ENCODE measurements around the gene CUL7.
"Not testable (repeated sequence)": the region's sequence is repeated elsewhere in the genome, so short reads cannot be mapped to it uniquely, and the experiment has no call there.

Gene CUL7

GRCh38 chr6:43011207-43011606 is 42.4 kb downstream of the CUL7 start:
- no peak overlapping the region for H3K27ac ChIP-seq (ENCODE audit: low read depth, low read length)
- no peak overlapping the region for H3K4me3 ChIP-seq (ENCODE audit: low read depth in 1 of 2, low read length in 2 of 2)
- no peaks in the 10 kb centered on the region for H3K9me3 ChIP-seq (ENCODE audit: low read length)
- H3K27me3 ChIP-seq (ENCODE audit: control insufficient read depth in 1 of 2, insufficient read depth in 2 of 2, low read length in 2 of 2) = no peaks in the 10 kb centered on the region
- peaks cover 57% of the 10 kb centered on the region for H3K36me3 ChIP-seq (ENCODE audit: insufficient read depth, low read length)
- H3K4me1 ChIP-seq (ENCODE audit: insufficient read depth, low read length) = peaks cover 28% of the 10 kb centered on the region
- H3K9ac ChIP-seq (ENCODE audit: low read length) = no peak overlapping the region

DNA sequence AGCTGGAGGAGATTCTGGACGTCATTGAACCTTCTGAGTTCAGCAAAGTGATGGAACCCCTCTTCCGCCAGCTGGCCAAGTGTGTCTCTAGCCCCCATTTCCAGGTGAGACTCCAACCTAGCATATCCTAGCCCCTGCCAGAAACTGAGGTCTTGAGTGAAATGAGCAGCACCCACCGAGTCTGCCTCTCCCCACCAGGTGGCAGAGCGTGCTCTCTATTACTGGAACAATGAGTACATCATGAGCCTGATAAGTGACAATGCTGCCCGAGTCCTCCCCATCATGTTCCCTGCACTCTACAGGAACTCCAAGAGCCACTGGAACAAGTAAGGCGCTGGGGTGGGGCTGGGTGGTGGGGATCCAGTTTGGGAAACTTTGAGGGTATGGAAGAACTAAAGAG is 44.5 kb downstream of the CUL7 start:
- H3K36me3 ChIP-seq (ENCODE audit: insufficient read depth, low read length) = peaks cover 63% of the 10 kb centered on the region

GRCh38 chr6:43007126-43007525 is 46.5 kb downstream of the CUL7 start:
- no peak overlapping the region for H3K4me3 ChIP-seq (ENCODE audit: low read depth in 1 of 2, low read length in 2 of 2)
- H3K9me3 ChIP-seq (ENCODE audit: low read length) = no peaks in the 10 kb centered on the region
- H3K27ac ChIP-seq (ENCODE audit: low read depth, low read length) = no peak overlapping the region
- H3K9ac ChIP-seq (ENCODE audit: low read length) = no peak overlapping the region
- peaks cover 62% of the 10 kb centered on the region for H3K36me3 ChIP-seq (ENCODE audit: insufficient read depth, low read length)
- H3K4me1 ChIP-seq (ENCODE audit: insufficient read depth, low read length) = no peaks in the 10 kb centered on the region
- H3K27me3 ChIP-seq (ENCODE audit: control insufficient read depth in 1 of 2, insufficient read depth in 2 of 2, low read length in 2 of 2) = no peaks in the 10 kb centered on the region

More for the DNA sequence above, 44.5 kb downstream of the CUL7 start:
- Histone ChIP-seq H3K4me3 (ENCODE audit: low read depth in 1 of 2, low read length in 2 of 2) (no peak overlapping the region), H3K27ac (ENCODE audit: low read depth, low read length) (no peak overlapping the region), H3K4me1 (ENCODE audit: insufficient read depth, low read length) (peaks cover 12% of the 10 kb centered on the region), H3K27me3 (ENCODE audit: control insufficient read depth in 1 of 2, insufficient read depth in 2 of 2, low read length in 2 of 2) (no peaks in the 10 kb centered on the region), H3K9ac (ENCODE audit: low read length) (no peak overlapping the region), H3K9me3 (ENCODE audit: low read length) (no peaks in the 10 kb centered on the region)

GRCh38 chr6:43006251-43006650 is 47.4 kb downstream of the CUL7 start:
- Histone ChIP-seq H3K9me3 (ENCODE audit: low read length) (no peaks in the 10 kb centered on the region), H3K27ac (ENCODE audit: low read depth, low read length) (no peak overlapping the region), H3K27me3 (ENCODE audit: control insufficient read depth in 1 of 2, insufficient read depth in 2 of 2, low read length in 2 of 2) (no peaks in the 10 kb centered on the region), H3K36me3 (ENCODE audit: insufficient read depth, low read length) (peaks cover 53% of the 10 kb centered on the region), H3K4me3 (ENCODE audit: low read depth in 1 of 2, low read length in 2 of 2) (no peak overlapping the region), H3K4me1 (ENCODE audit: insufficient read depth, low read length) (no peaks in the 10 kb centered on the region), H3K9ac (ENCODE audit: low read length) (no peak overlapping the region)

- Histone ChIP-seq H3K27me3 (ENCODE audit: control insufficient read depth in 1 of 2, insufficient read depth in 2 of 2, low read length in 2 of 2) (no peaks in the 10 kb centered on the region), H3K9ac (ENCODE audit: low read length) (no peak overlapping the region), H3K27ac (ENCODE audit: low read depth, low read length) (no peak overlapping the region), H3K36me3 (ENCODE audit: insufficient read depth, low read length) (peaks cover 49% of the 10 kb centered on the region), H3K9me3 (ENCODE audit: low read length) (no peaks in the 10 kb centered on the region), H3K4me1 (ENCODE audit: insufficient read depth, low read length) (no peaks in the 10 kb centered on the region), H3K4me3 (ENCODE audit: low read depth in 1 of 2, low read length in 2 of 2) (no peak overlapping the region)
These were observed 47.8 kb downstream of the CUL7 start for GRCh38 chr6:43005844-43006243.

DNA sequence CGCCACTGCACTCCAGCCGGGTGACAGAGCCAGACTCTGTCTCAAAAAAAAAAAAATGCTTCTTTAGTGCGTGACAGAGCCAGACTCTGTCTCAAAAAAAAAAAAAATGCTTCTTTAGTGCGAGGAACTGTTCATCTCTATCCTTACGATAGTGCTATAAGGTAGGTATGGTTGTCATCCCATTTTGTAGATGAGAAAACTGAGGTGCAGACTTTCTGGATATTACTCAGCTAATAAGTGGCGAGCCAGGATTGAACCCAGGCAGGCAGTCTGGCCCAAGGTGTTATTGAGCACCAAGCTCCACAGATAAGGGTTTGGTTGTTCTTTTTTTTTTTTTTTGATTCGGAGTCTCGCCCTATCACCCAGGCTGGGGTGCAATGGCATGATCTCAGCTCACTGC is 51.8 kb downstream of the CUL7 start:
- Histone ChIP-seq H3K4me1 (ENCODE audit: insufficient read depth, low read length) (no peaks in the 10 kb centered on the region), H3K9ac (ENCODE audit: low read length) (no peak overlapping the region), H3K4me3 (ENCODE audit: low read depth in 1 of 2, low read length in 2 of 2) (no peak overlapping the region), H3K27me3 (ENCODE audit: control insufficient read depth in 1 of 2, insufficient read depth in 2 of 2, low read length in 2 of 2) (no peaks in the 10 kb centered on the region), H3K9me3 (ENCODE audit: low read length) (no peaks in the 10 kb centered on the region), H3K36me3 (ENCODE audit: insufficient read depth, low read length) (peaks cover 10% of the 10 kb centered on the region), H3K27ac (ENCODE audit: low read depth, low read length) (no peak overlapping the region)

GRCh38 chr6:42998205-42998604 is 55.4 kb downstream of the CUL7 start:
- H3K36me3 ChIP-seq (ENCODE audit: insufficient read depth, low read length); H3K27ac ChIP-seq (ENCODE audit: low read depth, low read length); H3K4me3 ChIP-seq (ENCODE audit: low read depth in 1 of 2, low read length in 2 of 2); H3K4me1 ChIP-seq (ENCODE audit: insufficient read depth, low read length); H3K9ac ChIP-seq (ENCODE audit: low read length); H3K27me3 ChIP-seq (ENCODE audit: control insufficient read depth in 1 of 2, insufficient read depth in 2 of 2, low read length in 2 of 2); H3K9me3 ChIP-seq (ENCODE audit: low read length): not testable (repeated sequence)

- no peaks in the 10 kb centered on the region for H3K27me3 ChIP-seq (ENCODE audit: control insufficient read depth in 1 of 2, insufficient read depth in 2 of 2, low read length in 2 of 2)
- no peak overlapping the region for H3K4me3 ChIP-seq (ENCODE audit: low read depth in 1 of 2, low read length in 2 of 2)
- H3K36me3 ChIP-seq (ENCODE audit: insufficient read depth, low read length) = peaks cover 2% of the 10 kb centered on the region
- H3K4me1 ChIP-seq (ENCODE audit: insufficient read depth, low read length) = no peaks in the 10 kb centered on the region
- H3K27ac ChIP-seq (ENCODE audit: low read depth, low read length) = no peak overlapping the region
- no peaks in the 10 kb centered on the region for H3K9me3 ChIP-seq (ENCODE audit: low read length)
- H3K9ac ChIP-seq (ENCODE audit: low read length) = no peak overlapping the region
These were observed 57.1 kb downstream of the CUL7 start for GRCh38 chr6:42996513-42996912.

- H3K27ac ChIP-seq (ENCODE audit: low read depth, low read length) = no peak overlapping the region
- H3K9ac ChIP-seq (ENCODE audit: low read length) = no peak overlapping the region
- H3K4me1 ChIP-seq (ENCODE audit: insufficient read depth, low read length) = no peaks in the 10 kb centered on the region
- no peaks in the 10 kb centered on the region for H3K9me3 ChIP-seq (ENCODE audit: low read length)
- H3K36me3 ChIP-seq (ENCODE audit: insufficient read depth, low read length) = peaks cover 21% of the 10 kb centered on the region
- H3K27me3 ChIP-seq (ENCODE audit: control insufficient read depth in 1 of 2, insufficient read depth in 2 of 2, low read length in 2 of 2) = no peaks in the 10 kb centered on the region
- H3K4me3 ChIP-seq (ENCODE audit: low read depth in 1 of 2, low read length in 2 of 2) = no peak overlapping the region
These were observed 60.2 kb downstream of the CUL7 start for GRCh38 chr6:42993445-42993844.

DNA sequence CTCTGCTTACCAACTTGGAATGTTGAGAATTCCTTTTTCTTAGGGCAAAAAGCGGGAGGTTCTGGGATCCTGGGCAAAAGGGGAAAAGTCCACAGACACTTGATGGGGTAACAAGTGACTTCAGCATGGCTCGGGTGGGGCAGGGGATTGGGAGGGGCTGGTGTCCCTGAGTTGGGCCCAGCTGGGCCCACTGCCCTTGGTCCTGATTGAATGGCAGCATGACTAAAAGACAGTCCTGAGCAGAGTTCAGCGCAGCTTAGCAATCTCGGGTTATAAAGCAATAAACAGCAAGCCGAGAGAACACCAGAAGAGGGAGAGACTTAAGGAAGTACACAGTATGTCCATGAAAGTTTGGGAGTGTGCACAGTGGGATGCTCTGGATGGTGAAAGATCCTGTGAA is 63.7 kb downstream of the CUL7 start:
- no peaks in the 10 kb centered on the region for H3K27me3 ChIP-seq (ENCODE audit: control insufficient read depth in 1 of 2, insufficient read depth in 2 of 2, low read length in 2 of 2)
- H3K36me3 ChIP-seq (ENCODE audit: insufficient read depth, low read length) = peaks cover 21% of the 10 kb centered on the region
- no peak overlapping the region for H3K27ac ChIP-seq (ENCODE audit: low read depth, low read length)
- peaks cover 24% of the 10 kb centered on the region for H3K4me1 ChIP-seq (ENCODE audit: insufficient read depth, low read length)
- no peaks in the 10 kb centered on the region for H3K9me3 ChIP-seq (ENCODE audit: low read length)
- H3K4me3 ChIP-seq (ENCODE audit: low read depth in 1 of 2, low read length in 2 of 2) = no peak overlapping the region
- no peak overlapping the region for H3K9ac ChIP-seq (ENCODE audit: low read length)

DNA sequence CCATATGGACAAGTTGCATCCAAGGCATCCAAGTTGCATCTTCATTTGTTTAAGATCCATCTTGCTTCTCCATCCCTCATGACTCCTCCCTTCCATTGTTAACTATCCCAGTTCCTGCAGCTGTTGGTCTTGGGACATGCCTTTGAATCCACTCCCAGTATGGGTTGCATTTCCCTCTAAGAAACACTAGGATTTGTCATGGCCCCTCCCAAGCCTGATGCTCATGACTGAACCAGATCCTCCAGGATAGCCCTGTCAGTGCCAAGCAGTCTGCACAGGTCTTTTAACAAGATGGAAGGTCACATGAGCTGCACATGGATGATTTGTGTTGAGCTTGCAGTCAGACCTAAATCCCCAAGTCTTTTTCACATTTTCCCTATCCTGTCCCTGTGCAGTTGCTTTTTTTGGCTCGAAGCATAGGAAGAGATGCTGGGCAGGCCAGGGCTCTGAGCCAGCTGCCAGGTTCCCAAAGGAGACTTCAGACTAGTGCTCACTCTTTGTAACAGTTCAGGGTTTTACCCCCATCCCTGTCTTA is 65.1 kb downstream of the CUL7 start:
- Histone ChIP-seq H3K9ac (ENCODE audit: low read length) (no peak overlapping the region), H3K27ac (ENCODE audit: low read depth, low read length) (no peak overlapping the region), H3K4me1 (ENCODE audit: insufficient read depth, low read length) (peaks cover 24% of the 10 kb centered on the region)

More for the DNA sequence above, 65.1 kb downstream of the CUL7 start:
- Histone ChIP-seq H3K36me3 (ENCODE audit: insufficient read depth, low read length) (peaks cover 21% of the 10 kb centered on the region), H3K27me3 (ENCODE audit: control insufficient read depth in 1 of 2, insufficient read depth in 2 of 2, low read length in 2 of 2) (no peaks in the 10 kb centered on the region), H3K4me3 (ENCODE audit: low read depth in 1 of 2, low read length in 2 of 2) (no peak overlapping the region), H3K9me3 (ENCODE audit: low read length) (no peaks in the 10 kb centered on the region)
